GM18526 (cell line): ENCODE measurements around the gene ROR1.

ENCODE experiments used
- POLR2A ChIP-seq: IDR thresholded peaks from 3 replicates; pipeline ENCODE4 v1.6.1; 2011; ENCODE audit not compliant: insufficient read length; ENCODE audit errors: extremely low read depth

ROR1 gene

DNA sequence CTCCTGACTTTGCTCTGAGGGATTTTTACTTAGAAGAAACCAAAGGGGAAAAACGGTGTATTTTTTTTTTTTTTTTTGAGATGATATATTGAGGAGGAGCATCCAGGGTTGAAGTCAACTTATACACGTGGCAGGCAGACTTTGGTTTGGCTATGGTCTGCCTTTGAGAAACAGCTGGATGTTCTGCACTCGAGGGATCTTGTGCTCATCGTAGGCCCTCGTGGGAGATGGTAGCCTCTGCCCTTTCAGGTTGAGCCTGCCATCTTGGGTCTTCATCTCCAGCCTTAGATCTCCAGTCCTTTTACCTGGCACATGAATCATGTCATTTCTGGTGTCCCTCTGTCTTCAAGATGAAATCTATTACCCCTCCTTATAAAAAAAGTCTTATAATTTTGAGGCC is 362.5 kb downstream of the ROR1 start:
- TF ChIP-seq POLR2A = no peak

DNA sequence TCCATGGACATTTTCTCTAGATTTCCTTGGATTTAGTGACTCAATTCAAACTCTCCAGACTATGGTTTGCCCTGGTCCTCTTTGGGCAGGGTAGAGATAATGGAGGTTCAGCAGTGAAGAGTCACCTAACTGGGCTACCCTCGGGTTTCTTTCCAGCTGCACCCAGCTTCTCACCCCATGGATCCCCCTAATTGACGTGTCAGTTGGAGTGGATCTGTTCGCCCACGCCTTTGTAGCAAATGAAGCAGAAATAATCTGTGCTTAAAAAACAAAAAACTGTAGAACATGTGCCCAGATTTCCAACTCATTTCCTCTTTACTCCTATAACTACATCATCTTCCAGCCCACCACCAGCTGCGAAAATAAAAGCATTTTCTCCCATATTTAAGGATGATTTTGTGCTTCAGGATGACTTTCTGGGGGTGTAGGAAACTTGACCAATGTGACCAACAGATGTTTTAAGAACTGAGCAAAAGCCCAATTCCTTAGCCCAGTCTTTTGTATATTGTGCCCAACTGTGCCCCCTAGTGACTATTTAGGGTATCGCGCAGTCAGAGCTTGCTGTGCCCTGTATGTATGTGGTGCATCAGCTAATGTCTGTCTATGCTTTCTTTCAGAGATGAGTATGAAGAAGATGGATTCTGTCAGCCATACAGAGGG is 363.1 kb downstream of the ROR1 start:
- no peak for TF ChIP-seq POLR2A

DNA sequence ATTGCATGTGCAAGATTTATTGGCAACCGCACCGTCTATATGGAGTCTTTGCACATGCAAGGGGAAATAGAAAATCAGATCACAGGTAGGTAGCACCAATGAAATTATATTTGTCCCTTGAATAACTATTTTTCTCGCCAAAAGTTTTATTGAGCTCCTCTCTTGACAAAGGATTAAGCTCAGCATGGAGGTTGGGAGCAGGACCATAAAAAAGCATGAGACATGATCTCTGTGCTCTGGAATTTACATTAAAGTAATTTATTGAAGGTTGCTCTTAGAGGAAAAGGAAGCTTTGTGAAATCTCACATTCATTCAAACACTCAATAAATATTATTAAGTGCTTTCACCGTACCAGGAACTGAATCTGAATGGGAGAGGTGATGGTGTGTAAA is 363.6 kb downstream of the ROR1 start:
- no peak for TF ChIP-seq POLR2A

DNA sequence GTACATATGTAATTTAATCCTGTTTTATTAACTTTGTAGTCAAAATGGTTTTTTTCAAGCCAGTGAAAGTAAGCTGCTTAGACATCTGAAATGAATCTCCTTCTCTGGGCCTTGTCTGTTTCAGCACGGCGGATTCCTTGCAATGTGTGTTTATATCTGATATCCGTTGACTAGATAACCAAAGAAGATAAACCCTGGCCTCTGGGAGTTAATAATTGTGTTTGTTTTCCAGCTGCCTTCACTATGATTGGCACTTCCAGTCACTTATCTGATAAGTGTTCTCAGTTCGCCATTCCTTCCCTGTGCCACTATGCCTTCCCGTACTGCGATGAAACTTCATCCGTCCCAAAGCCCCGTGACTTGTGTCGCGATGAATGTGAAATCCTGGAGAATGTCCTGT is 366.1 kb downstream of the ROR1 start:
- no peak for TF ChIP-seq POLR2A

DNA sequence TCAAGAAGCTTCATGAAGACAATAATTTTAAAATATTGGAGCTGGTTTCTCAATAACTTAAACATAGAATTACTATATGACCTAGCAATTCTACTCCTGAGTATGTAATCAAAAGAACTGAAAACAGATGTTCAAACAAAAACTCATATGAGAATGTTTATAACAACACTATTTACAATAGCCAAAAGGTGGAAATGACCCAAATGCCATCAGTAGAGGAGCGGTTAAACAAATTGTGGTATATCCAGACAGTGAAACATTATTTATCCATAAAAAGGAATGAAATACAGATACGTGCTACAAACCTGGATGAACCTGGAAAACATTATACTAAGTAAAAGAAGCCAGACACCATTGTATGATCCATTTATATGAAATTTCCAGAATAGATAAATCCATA is 366.8 kb downstream of the ROR1 start:
- no peak for TF ChIP-seq POLR2A

DNA sequence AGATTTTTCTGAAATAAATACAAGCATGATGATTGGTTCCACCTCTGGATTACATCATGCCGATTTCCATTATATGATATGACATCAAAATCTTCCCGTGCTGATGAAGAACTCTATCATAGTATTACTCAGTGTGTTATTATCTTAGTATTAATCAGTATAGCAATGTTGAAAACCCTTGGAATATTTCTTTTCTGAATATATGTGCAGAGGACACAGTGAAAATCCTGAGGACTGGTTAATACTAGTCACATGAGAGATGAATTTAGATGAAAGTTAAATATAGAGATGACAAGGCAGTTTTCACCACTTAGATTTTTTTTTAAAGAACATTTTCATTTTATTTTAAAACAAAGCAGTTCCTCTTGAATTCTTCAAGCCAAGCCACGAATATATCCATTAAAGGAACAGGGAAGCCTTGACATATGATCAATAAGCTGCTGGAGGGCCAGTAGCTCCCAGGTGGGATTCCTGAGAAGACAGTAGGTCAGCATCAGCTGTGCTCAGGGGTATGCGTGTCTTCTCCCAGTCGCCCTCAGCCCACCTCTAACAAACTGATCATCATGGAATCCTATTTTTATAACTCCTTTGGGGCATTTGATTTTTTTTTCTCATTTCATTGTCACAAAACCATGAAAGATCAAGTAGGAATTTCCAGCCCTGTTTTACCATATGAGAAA is 373.4 kb downstream of the ROR1 start:
- no peak for TF ChIP-seq POLR2A

DNA sequence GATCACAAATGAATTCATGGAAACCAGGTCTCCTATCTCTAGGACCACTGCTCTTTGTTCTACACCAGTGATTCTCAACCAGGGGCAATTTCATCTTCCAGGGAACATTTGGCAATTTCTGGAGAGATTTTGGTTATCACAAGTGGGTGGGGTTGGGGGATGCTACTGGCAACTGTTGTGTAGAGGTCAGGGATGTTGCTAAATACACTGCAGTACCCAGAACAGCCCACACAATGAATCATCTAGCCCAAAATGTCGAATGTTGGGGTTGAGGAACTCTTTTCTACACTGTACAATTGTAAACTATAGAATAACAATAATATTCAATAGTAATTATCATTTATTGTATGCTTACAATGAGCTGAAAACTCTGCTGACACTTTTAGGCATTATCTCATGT is 373.9 kb downstream of the ROR1 start:
- no peak for TF ChIP-seq POLR2A

DNA sequence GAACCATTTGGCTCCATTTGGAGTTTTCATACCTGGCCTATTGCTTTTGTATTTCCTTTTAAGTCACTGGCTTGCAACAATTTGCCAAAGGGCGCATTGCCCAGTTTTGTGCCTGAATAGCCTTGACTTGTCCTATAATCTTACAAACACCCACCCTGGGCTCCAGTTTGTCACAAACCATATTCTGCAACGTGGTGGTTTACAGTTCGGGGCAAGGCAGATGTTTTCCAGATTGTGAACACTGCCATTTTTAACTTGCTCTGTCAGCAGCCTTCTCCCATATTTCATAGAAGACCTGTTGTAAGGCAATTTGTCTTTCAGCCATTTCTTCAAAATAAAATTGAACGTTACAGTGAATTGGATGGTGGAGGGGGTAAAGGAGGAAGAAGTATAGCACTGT is 376.4 kb downstream of the ROR1 start:
- TF ChIP-seq POLR2A = no peak

DNA sequence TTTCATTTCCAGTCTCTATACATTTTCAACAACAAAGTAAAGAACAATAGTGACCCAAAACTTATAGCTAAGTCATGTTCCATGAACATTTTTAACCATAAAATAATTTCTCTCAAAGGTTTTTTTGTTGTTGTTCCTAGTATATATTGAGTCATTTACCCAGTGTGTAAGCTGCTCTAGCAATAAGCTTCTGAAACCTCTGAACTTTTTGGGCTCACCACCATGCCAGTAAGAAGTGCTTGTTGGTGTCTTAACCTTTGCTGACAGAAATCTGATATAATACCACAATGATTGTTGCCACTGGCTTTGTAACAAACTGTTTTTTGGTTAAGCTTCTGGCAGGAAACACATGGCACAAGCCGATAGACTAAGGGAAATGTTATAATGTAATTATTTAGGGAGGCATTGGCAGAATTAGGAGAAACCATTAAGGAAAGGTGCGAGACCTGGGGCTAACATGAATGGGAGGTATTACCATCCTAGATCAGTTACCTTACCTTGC is 377.0 kb downstream of the ROR1 start:
- TF ChIP-seq POLR2A = no peak

DNA sequence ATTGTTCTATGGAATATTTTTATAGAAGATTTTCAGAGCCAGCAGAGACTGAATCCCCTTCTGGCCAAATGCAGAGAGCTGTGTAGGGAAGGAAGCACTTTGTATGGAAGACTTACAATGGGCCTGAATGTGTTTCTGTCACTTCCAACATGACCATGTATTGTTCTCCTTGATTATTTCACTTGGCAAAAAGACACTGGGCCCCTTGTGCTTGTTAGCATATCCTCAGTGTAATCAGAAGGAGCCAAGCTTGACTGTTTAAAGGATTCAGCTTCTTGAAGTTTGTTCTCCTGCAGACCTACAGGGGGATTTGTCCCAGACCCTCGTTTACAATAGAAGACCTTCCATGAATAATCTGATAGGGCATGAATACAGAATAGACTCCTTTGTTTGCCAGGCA is 381.5 kb downstream of the ROR1 start:
- TF ChIP-seq POLR2A = no peak

DNA sequence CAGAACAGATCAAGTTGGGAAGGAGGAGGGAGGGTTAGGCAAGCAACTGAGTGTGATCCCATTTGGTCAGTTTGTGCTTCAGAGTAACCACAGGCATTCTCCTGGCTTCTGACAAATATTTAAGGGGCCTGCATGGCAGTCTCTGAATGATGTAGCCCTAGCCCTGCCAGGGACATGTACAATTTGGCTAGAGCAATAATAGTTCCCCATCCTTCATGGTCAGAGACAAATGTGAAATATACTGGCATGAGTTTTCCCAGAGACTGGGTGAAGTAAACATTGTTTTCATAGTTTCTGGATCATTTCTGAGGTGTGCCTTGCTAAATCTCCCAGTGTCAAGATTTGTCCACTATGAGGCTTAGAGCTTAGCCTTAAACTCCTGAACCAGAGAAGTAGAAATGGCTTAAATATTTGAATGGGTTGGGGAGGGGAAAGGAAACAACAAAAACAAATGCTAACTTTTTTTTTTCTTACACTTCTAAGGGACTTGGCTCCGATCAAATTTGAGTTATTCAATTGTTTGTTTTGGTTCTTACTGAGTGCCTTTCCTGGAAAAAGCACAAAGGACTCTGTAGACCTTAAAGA is 387.6 kb downstream of the ROR1 start:
- no peak for TF ChIP-seq POLR2A

DNA sequence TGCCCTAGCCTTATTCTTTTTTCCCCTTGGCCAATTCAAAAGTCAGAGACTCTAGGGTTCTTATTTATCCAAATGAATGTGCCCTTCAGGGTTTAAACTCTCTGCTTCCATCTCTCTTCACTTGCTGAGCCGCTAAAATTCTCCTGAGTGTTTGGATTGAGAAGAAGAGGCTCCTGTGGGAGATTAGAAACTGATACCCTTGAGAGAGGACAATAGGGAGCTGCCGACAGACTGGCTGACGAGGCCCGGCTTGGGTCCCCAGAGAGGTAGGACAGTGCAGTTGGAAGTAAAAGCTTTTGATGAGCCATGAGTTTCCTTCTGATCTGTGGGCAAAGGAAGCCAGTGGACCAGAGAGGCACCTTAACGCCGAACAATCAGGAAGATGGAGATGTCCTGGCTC is 388.3 kb downstream of the ROR1 start:
- no peak for TF ChIP-seq POLR2A

DNA sequence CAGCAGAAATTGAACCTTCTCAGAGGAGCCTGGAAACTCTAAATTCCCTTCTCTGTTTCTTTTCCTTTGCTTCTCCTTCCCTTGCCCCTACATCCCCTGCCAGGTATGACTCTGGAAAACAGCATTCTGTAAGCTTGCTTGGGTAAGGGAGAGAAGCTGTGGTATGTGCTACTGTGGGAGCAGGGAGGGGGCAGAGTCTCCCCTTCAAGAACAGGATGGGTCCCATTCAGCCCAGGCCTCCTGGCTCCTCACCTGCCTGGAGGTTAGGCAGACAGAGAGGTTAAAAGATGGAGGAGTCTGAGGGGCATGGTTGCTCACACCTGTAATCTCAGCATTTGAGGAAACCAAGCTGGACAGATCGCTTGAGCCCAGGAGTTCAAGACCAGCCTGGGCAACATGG is 389.0 kb downstream of the ROR1 start:
- TF ChIP-seq POLR2A = no peak

DNA sequence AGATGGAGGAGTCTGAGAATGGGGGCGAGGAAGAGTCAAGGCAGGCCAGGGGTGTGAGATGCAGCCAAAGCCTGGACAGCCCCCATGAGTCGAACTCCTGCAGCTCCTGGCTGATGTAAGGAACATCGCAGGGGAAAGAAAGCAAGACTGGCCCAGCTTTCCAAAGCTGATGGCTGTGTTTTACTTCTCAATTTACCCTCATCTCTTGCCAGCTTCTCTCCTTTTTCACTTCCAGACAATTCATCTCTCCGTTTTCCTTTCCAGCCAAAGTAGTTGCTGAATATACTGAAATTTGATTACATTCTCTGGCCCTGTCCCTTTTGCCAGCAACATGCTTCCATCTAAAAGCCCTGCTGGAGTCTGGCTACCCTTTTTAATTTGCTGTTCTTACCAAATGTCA is 389.6 kb downstream of the ROR1 start:
- TF ChIP-seq POLR2A = no peak

DNA sequence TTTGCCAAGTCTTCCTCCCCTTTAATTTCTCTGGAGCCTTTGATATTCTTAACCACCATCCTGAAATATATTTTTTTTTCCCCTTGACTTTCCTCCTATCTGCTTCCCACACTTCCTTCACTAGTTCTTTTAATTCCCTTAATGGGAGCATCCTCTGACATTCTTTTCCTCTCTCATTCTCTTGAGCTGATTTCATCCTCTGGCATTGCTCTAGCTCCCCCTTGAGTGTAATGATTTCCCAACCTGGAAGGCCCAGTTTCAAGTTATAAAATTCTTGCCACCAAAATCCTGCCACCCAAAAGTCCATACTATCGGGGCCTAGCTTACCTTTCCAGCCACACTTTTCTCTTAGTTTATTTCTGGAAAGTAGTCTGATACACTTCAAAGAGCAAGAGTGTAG is 390.2 kb downstream of the ROR1 start:
- TF ChIP-seq POLR2A = no peak

DNA sequence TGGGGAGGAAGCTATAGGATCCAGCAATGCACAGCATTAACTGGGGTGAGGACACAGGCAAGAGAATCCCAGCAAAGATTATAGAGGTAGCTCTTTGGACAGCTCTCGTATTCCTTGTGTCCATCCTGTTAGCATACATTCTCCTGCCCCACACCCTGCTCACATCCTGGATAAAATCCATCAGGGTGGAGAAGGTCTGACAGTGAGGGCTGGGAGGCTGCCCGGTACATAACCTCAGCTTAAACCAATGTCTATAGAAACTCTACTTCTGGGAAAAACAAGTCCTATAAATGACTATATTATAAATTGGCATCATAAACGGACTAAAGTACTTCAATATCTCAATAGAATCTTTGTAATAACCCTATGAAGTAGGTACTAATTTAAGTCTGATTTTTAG is 392.8 kb downstream of the ROR1 start:
- TF ChIP-seq POLR2A = no peak

DNA sequence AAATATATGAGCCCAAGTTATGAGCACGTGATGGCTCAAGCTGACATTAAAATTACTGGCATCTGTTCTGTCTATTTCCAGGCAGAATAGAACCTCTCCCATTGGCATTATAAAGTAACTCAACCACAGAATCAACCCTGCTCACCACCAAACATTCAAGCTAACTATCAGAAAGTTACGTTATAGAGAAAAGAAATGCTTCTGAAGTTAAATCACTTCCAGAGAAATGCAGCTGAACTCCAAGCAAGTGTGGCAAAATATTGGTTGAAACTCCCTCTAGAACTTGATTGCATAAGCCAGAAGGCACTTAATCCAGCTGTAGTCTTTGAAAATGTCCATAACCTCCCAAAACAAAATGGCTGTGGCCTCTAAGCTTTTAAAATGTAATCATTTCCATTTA is 393.4 kb downstream of the ROR1 start:
- TF ChIP-seq POLR2A = no peak

DNA sequence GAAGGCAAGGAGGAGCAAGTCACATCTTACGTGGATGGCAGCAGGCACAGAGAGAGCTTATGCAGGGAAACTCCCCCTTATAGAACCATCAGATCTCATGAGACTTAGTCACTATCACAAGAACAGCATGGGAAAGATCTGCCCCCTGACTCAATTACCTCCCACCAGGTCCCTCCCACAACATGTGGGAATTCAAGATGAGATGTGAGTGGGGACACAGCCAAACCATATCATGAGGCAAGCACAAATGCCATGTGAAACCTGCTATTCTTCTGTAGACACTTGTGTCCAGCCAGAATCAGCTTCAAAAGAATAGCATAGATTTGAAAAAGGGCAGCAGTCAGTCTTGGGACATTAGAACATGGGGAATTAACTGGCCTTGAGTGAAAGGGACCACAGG is 397.4 kb downstream of the ROR1 start:
- no peak for TF ChIP-seq POLR2A
